Measurements from ENCODE around the gene ACOT7.

Gene ACOT7

GRCh38 chr1:6246497-6247467, 146.8 kb downstream of the ACOT7 start:
- Histone ChIP-seq H3K27me3 (replicated peaks; ENCODE audit: control insufficient read depth, insufficient read depth, low read length, poor library complexity, severe bottlenecking) (peaks cover 71% of the 10 kb centered on the region), H3K27ac (ENCODE audit: insufficient read depth, low read length, poor library complexity, severe bottlenecking) (no peak overlapping the region), H3K4me3 (ENCODE audit: insufficient read depth, low read depth, low read length, poor library complexity, severe bottlenecking) (no peak overlapping the region), H3K9me3 (ENCODE audit: control insufficient read depth, low read length) (no peaks in the 10 kb centered on the region), H3K36me3 (ENCODE audit: control insufficient read depth, insufficient read depth, low read length) (no peaks in the 10 kb centered on the region), H3K4me1 (ENCODE audit: control insufficient read depth, insufficient read depth, low read length, poor library complexity, severe bottlenecking) (peaks cover 29% of the 10 kb centered on the region)
- peak; percentile 54 to 72 (median 66) for DNase-seq

DNA sequence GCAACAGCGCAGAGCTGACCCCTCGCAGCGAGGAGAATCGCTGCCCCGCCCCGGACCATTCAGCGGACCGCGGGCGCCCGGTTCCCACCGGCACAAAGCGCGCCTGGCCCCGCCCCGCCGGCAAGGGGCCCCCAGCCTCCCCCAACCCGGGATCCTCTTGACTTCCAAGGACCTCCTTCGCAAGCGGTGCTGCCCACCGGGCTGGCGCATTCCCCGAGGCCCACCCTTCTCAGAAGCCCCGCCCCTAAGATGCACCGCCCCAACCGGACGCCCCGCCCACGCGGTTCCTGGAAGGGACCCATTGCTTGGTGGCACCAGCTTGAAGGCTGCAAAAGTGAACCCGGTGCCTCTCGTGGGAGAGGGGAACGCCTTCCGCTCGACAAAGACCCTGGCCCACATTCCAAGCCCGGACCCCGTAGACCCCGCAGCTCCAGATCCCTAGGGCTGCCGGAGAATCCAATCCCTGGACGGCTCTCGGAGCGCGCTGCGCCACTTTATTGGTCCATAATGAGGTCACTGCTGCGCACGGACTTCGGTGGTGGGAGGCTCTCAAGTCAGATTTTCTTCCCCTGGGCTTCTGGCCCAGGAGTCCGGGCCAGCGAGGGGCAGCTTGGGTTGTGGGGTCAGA, 147.6 kb downstream of the ACOT7 start:
- no peaks in the 10 kb centered on the region for H3K36me3 ChIP-seq (ENCODE audit: control insufficient read depth, insufficient read depth, low read length)
- no peaks in the 10 kb centered on the region for H3K9me3 ChIP-seq (ENCODE audit: control insufficient read depth, low read length)
- H3K27ac ChIP-seq (ENCODE audit: insufficient read depth, low read length, poor library complexity, severe bottlenecking): no peak overlapping the region
- peaks cover 78% of the 10 kb centered on the region for H3K27me3 ChIP-seq (replicated peaks; ENCODE audit: control insufficient read depth, insufficient read depth, low read length, poor library complexity, severe bottlenecking)
- H3K4me3 ChIP-seq (ENCODE audit: insufficient read depth, low read depth, low read length, poor library complexity, severe bottlenecking): no peak overlapping the region
- peaks cover 30% of the 10 kb centered on the region for H3K4me1 ChIP-seq (ENCODE audit: control insufficient read depth, insufficient read depth, low read length, poor library complexity, severe bottlenecking)
- DNase-seq: peak in 1 of 3 donors; percentile 24

DNA sequence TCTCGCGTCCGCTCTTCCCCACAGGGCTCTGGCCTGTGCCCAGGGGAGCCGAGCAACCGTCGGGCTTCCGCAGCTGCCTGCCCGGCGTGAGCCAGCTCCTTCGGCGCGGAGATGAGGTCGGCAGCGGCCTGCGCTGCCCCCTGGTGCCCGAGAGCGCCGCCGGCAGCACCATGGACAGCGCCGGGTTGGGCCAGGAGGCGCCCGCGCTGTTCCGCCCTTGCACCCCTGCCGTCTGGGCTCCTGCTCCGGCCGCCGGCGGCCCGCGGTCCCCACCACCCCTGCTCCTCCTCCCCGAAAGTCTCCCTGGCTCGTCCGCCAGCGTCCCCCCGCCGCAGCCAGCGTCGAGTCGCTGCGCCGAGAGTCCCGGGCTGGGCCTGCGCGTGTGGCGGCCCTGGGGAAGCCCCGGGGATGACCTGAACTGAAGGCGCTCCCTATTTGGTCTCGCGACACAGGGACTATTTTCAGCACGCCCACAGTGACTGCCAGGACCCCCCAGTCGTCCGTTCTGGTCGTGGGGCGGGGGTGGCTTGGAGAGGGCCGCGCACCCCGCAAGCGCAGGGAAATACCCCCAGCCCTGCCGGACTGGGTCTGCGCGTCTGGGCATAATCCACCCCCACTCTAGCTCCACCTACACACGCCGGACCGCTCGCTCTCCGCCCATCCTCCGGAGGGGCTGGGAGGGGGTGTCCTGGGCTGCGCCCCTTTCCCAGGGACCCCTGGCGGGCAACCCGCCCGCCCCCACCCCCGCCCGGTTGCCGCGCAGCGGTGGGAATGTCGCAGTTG, 148.3 kb downstream of the ACOT7 start:
- peaks cover 77% of the 10 kb centered on the region for H3K27me3 ChIP-seq (replicated peaks; ENCODE audit: control insufficient read depth, insufficient read depth, low read length, poor library complexity, severe bottlenecking)
- peaks cover 30% of the 10 kb centered on the region for H3K4me1 ChIP-seq (ENCODE audit: control insufficient read depth, insufficient read depth, low read length, poor library complexity, severe bottlenecking)
- no peaks in the 10 kb centered on the region for H3K9me3 ChIP-seq (ENCODE audit: control insufficient read depth, low read length)
- no peak overlapping the region for H3K4me3 ChIP-seq (ENCODE audit: insufficient read depth, low read depth, low read length, poor library complexity, severe bottlenecking)
- no peaks in the 10 kb centered on the region for H3K36me3 ChIP-seq (ENCODE audit: control insufficient read depth, insufficient read depth, low read length)
- H3K27ac ChIP-seq (ENCODE audit: insufficient read depth, low read length, poor library complexity, severe bottlenecking): no peak overlapping the region
- peak; percentile 58 to 66 (median 65) for DNase-seq

GRCh38 chr1:6244401-6245049, 149.0 kb downstream of the ACOT7 start:
- H3K27me3 ChIP-seq (replicated peaks; ENCODE audit: control insufficient read depth, insufficient read depth, low read length, poor library complexity, severe bottlenecking): peaks cover 77% of the 10 kb centered on the region

DNA sequence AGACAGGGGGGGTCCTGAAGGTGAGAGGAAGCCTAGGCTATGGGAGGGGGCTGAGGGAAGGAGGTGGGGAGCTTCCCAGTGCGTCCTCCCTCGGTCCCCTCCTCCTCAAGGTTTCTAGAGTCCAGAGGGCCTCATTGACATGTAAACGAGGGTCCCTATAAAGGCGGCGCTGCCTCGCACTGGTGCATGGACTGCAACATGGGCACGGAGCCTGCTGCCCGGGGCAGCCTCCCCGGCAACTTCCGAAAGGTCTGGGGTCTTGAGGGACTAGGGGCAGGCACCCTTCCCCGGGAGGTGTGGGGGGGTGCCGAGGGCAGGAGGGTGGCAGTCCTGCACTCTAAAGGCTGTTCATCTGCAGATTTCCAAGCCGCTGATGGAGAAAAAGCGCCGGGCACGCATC, 149.6 kb downstream of the ACOT7 start, which contains the start of gene HES3:
HES3 (plus strand) TSS at position 187 of the 400 bp plus-strand sequence; CDS start at position 374, 187 bp downstream.
- H3K36me3 ChIP-seq (ENCODE audit: control insufficient read depth, insufficient read depth, low read length): no peaks in the 10 kb centered on the region
- H3K4me3 ChIP-seq (ENCODE audit: insufficient read depth, low read depth, low read length, poor library complexity, severe bottlenecking): no peak within 1 kb of the TSS
- peaks cover 75% of the 10 kb centered on the region for H3K27me3 ChIP-seq (replicated peaks; ENCODE audit: control insufficient read depth, insufficient read depth, low read length, poor library complexity, severe bottlenecking)
- H3K27ac ChIP-seq (ENCODE audit: insufficient read depth, low read length, poor library complexity, severe bottlenecking): no peak within 1 kb of the TSS
- H3K9me3 ChIP-seq (ENCODE audit: control insufficient read depth, low read length): no peaks in the 10 kb centered on the region
- H3K4me1 ChIP-seq (ENCODE audit: control insufficient read depth, insufficient read depth, low read length, poor library complexity, severe bottlenecking): peaks cover 28% of the 10 kb centered on the region
- no peak for DNase-seq

More at GRCh38 chr1:6244401-6245049, 149.0 kb downstream of the ACOT7 start:
- Histone ChIP-seq H3K4me1 (ENCODE audit: control insufficient read depth, insufficient read depth, low read length, poor library complexity, severe bottlenecking) (peaks cover 30% of the 10 kb centered on the region), H3K9me3 (ENCODE audit: control insufficient read depth, low read length) (no peaks in the 10 kb centered on the region), H3K4me3 (ENCODE audit: insufficient read depth, low read depth, low read length, poor library complexity, severe bottlenecking) (no peak overlapping the region), H3K27ac (ENCODE audit: insufficient read depth, low read length, poor library complexity, severe bottlenecking) (no peak overlapping the region), H3K36me3 (ENCODE audit: control insufficient read depth, insufficient read depth, low read length) (no peaks in the 10 kb centered on the region)
- no peak for DNase-seq

DNA sequence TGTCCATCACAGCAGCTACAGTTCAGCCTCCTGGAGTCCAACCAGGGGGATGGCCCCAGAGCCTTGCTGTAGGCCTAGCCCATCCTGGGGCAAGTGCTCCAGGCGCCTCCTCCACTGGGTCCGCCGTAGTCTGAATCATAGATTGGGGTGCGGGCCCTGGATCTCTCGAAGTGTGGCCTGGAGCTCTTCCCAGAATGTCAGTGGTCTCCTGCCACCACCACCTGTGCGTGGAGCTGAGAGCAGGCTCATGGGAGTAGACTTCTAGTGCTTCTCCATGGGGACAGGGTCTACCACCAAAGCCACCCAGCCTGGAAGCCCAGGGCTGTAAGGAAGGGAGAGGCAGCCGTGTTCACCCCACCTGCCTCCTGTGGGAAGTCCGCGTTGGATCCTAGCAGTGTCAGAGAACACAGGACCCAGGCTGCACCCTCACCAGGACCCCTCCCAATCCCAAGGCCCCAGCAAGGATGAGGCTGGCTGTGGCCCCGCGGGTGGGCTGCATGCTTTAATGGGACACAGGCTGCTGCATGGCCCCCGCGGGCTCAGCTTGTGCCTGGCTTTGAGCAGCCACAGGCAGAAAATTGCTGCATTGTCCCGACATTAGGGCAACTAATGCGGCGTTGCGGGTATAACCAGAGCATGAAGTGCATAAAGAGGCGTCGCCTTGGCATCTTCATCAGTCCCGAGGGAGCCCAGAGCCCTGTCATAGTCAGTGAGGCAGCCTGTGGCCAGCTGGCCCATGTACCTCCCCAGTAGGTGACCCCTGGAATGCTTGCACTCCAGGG, 150.3 kb downstream of the ACOT7 start:
- Histone ChIP-seq H3K4me1 (ENCODE audit: control insufficient read depth, insufficient read depth, low read length, poor library complexity, severe bottlenecking) (peaks cover 25% of the 10 kb centered on the region), H3K9me3 (ENCODE audit: control insufficient read depth, low read length) (no peaks in the 10 kb centered on the region), H3K27ac (ENCODE audit: insufficient read depth, low read length, poor library complexity, severe bottlenecking) (no peak overlapping the region), H3K36me3 (ENCODE audit: control insufficient read depth, insufficient read depth, low read length) (no peaks in the 10 kb centered on the region), H3K4me3 (ENCODE audit: insufficient read depth, low read depth, low read length, poor library complexity, severe bottlenecking) (no peak overlapping the region), H3K27me3 (replicated peaks; ENCODE audit: control insufficient read depth, insufficient read depth, low read length, poor library complexity, severe bottlenecking) (peaks cover 68% of the 10 kb centered on the region)
- DNase-seq: no peak

- no peak for DNase-seq
- H3K4me1 ChIP-seq (ENCODE audit: control insufficient read depth, insufficient read depth, low read length, poor library complexity, severe bottlenecking): peaks cover 25% of the 10 kb centered on the region
- H3K36me3 ChIP-seq (ENCODE audit: control insufficient read depth, insufficient read depth, low read length): no peaks in the 10 kb centered on the region
- no peaks in the 10 kb centered on the region for H3K9me3 ChIP-seq (ENCODE audit: control insufficient read depth, low read length)
- peaks cover 60% of the 10 kb centered on the region for H3K27me3 ChIP-seq (replicated peaks; ENCODE audit: control insufficient read depth, insufficient read depth, low read length, poor library complexity, severe bottlenecking)
- H3K4me3 ChIP-seq (ENCODE audit: insufficient read depth, low read depth, low read length, poor library complexity, severe bottlenecking): no peak overlapping the region
- H3K27ac ChIP-seq (ENCODE audit: insufficient read depth, low read length, poor library complexity, severe bottlenecking): no peak overlapping the region
These were observed 151.5 kb downstream of the ACOT7 start for GRCh38 chr1:6241887-6242740.

DNA sequence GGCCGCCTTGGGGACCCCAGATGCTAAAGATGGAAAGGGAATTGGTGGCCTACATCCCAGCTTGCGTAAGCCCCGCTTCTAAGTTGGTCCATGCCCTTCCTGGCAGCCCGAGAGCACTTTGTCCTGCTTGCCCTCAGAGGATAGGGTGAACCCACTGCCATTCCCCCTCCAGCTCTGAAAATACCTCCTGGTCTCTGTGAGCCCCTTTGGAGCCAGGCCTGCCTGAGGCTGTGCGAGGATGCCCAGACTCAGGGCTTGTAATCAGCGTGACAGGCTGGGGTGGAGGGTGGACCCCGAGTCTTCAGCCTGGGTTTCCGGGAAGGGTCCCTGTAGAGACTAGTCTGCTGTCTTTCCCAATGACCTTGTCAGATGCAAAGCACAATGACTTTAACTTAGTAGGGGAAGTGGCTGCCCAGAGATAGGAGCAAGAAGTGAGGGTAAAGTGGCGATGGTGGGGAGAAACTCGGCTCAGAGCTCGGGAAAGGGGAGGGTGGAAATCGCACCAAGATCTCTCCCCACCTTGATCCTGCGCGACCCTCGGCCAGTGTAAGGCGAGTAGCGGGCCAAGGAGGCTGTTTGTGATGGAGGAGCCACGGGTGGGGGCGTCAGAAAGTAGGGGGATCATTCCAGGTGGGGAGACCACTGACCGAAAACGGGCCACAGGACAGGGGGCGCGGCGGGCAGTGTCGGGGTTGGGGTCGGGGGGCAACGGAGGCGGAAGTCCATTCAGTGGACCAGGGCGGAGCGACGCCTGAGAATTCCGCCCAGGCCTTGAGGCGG, 152.3 kb downstream of the ACOT7 start:
- no peak for DNase-seq
- Histone ChIP-seq H3K9me3 (ENCODE audit: control insufficient read depth, low read length) (no peaks in the 10 kb centered on the region), H3K27me3 (replicated peaks; ENCODE audit: control insufficient read depth, insufficient read depth, low read length, poor library complexity, severe bottlenecking) (peaks cover 51% of the 10 kb centered on the region), H3K4me3 (ENCODE audit: insufficient read depth, low read depth, low read length, poor library complexity, severe bottlenecking) (no peak overlapping the region), H3K4me1 (ENCODE audit: control insufficient read depth, insufficient read depth, low read length, poor library complexity, severe bottlenecking) (peaks cover 20% of the 10 kb centered on the region), H3K36me3 (ENCODE audit: control insufficient read depth, insufficient read depth, low read length) (no peaks in the 10 kb centered on the region), H3K27ac (ENCODE audit: insufficient read depth, low read length, poor library complexity, severe bottlenecking) (no peak overlapping the region)
